Left renal cortex interstitium (tissue), 4 donors: ENCODE results near the gene DAZAP1. TPM values are rescaled to one million over a fixed set of nuclear protein-coding genes. Genes with fewer than 3 reads are reported as not detected.

Experiments
- DNase-seq, 4 donors: peaks; one replicate each; pipeline ENCODE4 v3.0.0-alpha.2; 2013; ENCODE audit warnings: low read depth in 4 of 4, low spot score in 2 of 4, missing footprints in 1 of 4
- polyA plus RNA-seq, 4 donors: library from polyadenylated mRNA; unstranded; fragments of 120-200 nt; gene quantifications; one replicate each; pipeline ENCODE4 v1.2.1, GENCODE V29; 2013; ENCODE audit not compliant: insufficient read length in 4 of 4

The DAZAP1 gene
- 100 to 1,000 TPM in 2 of 4 donors, 10 to 100 TPM in 2; 67.1 to 110 (median 95.0) TPM for polyA plus RNA-seq

DNA sequence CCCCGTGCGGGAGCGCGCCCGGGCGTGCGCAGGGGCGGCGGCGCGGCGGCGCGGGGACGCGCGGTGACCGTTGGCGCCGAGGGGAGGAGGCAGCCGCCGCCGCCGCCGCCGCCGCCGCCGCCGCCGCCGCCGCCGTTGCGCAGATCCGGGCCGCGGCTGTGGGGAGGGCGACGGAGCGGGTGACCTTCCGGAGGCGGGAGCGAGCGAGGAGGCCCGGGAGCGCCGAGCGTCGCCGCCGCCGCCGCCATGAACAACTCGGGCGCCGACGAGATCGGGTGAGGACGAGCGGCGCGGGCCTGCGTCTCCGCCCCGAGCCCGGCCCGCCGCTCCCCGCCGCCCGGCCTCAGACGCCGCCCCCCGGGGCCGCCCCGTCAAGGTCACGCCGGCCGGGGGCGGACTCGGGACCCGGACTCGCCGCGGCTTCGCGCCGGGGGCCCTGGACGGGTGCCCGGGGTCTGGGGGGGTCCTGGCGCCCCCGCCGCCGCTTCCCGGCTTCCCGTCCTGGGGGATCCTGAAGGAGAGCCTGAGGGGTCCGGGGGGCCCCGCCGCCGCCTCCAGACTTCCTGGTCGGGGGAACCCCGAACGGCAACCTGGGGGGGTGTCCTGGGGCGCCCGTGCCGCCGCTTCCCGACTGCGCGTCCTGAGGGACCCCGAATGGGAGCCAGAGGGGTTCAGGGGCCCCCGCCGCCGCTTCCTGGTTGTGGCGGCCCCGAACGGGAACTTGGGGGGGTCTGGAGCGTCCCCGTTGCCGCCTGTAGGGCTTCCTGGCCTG is at the start of gene DAZAP1:
Gene DAZAP1 (plus strand): TSS at position 59 of the 772 bp plus-strand sequence. CDS start 188 bp downstream, at position 247.
- DNase-seq = no peak

DNA sequence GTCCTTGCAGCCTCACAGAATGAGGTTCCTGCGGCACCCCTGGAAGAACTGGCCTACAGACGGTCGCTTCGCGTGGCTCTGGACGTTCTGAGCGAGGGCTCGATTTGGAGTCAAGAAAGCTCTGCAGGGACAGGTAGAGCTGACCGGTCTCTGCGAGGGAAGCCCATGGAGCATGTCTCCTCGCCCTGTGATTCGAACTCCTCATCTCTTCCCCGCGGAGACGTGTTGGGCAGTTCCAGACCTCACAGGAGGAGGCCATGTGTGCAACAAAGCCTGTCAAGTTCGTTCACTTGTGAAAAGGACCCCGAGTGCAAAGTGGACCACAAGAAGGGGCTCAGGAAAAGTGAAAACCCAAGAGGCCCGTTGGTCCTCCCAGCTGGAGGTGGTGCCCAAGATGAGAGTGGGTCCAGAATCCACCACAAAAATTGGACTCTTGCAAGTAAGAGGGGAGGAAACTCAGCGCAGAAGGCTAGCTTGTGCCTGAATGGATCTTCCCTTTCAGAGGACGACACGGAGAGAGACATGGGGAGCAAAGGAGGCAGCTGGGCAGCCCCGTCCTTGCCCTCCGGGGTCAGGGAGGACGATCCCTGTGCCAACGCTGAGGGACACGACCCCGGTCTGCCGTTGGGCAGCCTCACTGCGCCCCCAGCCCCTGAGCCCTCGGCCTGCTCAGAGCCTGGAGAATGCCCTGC is 47.1 kb upstream of the DAZAP1 start:
- DNase-seq = no peak

DNA sequence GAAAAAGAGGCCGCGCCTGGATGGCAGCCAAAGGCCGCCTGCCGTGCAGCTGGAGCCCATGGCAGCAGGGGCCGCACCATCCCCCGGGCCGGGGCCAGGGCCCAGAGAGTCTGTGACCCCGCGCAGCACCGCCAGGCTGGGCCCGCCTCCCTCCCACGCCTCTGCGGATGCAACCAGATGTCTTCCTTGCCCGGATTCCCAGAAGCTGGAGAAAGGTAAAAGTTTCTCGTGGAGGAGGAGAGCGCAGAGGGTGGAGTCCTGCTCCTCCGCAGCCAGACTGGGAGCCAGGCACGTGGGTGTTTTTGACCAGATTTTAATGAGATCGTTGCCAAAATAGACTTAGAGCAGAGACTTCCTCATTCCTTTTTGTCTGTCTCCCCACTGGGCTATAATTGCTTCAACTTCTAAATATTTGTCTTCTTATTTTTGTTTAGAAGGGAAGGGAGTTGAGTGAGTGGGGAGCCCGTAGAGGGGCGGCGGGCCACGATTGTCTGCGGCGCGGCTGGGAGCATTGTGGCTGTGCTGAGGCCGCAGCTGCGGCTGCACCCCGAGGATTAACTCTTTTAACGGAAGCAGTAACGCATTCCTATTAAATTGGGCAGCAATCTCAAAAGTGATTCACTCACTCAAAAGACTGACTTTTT is 46.4 kb upstream of the DAZAP1 start:
- no peak for DNase-seq

DNA sequence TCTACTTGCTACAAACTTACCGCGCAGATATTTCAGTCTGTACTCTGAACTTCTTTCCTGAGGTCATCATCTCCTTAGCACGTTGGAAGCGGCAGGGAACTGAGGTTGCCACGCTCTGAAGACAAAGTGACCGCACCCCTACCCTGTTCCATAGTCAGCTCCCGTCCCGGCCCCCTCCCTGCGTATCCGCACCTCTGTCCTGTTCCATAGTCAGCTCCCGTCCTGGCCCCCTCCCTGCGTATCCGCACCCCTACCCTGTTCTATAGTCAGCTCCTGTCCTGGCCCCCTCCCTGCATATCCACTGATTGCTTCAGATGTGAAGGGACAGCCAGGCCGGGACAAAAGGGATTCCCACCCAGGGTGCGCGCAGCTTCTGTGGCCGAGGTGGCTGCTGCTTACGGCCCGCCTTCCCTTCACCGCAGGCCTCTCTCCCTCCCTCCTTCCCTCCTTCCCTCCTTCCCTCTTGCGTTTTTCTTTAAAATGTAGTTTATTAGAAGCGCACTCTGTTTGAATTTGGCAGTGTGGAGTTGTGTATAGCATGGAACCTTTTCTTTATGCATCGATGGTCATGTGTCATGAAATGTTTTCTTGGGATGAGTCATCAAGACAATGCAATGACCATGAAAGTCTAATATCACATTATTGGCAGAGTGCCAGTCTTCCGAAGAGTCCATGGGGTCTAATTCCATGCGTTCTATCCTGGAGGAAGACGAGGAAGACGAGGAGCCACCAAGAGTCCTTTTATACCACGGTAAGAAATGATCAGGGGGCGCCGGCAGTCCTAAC is 45.6 kb upstream of the DAZAP1 start:
- no peak for DNase-seq

DNA sequence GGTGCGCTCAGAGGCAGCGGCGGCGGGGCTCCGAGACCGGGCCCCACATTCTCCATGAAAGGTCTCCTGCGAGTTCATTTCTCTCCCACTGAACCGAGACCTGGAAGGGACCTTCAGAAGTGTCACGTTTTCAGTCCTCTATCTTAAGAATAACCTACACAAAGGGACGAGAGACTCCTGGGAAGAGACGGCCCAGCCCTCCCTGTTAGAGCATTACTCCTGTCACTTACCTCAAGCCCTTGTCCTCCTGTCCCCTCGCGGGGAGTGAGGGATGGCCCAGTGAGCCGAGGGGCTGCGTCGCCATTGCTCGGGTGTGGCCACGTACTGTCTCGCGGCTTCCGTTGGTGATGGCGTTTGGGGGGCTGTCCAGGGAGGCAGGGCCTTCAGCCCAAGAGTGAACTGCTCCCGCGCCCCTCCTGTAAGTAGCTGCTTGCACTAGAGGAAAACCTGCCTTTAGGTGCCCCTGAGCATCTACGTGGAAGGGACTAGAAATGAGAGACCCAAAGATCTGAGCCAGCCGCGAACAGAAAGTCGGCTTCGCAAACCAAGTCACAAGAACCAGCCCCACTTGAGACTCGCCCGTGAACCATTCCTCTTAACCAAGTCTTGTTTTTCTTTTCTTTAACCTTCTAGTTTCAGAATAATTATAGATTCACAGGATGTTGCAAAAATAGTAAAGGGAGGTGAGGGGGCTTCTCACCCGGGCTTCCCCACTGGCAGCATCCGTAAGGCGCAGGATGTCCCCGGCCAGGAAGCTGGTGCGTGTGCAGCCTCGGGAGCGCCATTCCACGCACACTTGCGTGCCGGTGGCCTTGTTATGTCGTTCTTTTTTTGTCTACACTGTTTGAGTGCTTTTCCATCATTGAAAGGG is 44.8 kb upstream of the DAZAP1 start:
- DNase-seq = no peak

DNA sequence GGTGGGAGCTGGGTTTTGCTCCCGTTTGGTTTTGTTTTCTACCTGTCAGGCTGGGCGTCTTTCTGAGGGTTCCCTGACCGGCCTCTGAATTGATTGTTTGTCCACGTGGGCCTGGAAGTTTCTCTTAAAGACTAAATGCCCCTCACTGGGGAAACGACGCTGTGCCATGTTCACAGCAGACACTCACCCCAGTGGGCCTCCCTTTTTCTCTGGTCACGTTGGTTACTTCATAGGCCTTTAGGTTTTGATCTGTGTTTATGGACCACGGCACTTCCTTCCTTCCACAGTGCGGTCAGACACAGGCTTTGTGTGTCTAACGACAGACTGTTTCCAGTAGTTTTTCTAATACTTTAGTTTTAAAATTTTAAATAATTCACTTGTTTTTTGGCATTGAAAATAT is 43.8 kb upstream of the DAZAP1 start:
- DNase-seq = no peak

DNA sequence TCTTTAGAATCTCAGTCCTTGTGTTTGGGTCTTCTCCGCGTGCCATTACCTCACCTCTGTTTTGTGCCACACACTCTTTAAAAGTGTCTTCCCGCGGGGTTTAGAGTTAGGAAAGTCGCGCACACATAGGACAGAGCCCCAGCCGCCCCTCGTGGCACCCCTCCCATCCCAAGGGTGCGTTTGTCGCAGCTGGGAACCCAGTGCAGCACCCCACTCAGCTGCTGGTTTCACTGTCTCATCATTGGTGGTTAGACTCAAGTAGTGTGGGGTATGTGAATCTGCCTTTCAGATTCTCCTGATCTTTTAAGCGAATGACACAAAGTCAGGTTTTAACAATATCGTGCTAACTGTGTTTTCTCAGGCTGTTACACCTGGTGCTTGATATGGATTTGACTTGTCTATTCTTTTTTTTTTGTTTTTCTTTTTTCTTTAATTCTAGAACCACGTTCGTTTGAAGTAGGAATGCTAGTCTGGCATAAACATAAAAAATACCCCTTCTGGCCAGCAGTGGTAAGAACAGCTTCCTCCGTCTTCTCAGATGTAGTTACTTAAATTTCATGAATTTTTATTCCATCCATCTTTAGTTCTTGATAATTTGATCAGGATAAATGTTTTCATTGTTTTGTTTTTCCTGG is 43.2 kb upstream of the DAZAP1 start:
- DNase-seq = no peak

DNA sequence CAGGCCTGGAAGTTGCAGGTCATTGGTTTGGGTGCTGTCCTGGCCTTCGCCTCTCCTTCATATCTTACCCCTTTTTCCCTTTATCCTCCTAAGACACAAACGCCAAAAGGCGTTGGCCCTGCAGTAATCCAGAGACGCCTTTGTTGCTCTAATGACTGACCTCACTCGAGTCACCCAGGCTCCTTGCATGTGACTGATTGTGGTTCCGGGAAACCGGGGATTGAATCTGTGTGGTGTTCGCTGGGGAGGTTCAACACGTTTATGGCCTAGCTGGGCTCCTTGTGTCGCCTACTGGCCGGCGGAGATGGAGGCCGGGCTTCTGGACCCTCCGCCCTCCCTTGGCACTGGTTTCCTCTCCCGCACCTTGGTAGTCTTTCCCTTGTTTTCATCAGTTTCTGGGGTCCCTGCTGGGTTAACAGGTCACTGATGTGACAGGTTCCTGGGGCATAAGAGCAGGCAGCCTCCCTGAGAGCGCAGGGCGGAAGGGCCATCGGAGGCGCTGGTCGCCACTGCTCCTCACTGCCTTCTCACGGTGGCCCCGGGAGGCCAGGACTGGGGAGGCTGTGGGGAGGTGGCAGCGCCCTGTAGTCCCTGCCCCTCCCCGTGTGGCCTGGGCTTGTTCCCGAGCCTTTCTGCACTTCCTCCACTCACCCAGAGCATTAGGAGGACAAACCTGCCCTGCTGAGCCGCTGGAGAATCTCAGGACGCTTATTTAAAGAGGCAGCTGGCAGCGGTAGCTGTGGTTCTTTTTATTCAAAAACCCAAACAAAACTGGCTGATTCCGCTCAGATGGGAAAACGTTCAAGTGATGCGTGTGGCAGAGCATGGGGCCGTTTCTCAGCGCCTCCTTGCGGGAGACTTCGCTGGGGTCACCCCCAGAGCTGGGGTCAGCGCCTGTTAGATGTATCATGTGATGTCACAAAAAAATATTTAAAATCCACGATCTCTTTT is 41.8 kb upstream of the DAZAP1 start:
- DNase-seq = no peak

DNA sequence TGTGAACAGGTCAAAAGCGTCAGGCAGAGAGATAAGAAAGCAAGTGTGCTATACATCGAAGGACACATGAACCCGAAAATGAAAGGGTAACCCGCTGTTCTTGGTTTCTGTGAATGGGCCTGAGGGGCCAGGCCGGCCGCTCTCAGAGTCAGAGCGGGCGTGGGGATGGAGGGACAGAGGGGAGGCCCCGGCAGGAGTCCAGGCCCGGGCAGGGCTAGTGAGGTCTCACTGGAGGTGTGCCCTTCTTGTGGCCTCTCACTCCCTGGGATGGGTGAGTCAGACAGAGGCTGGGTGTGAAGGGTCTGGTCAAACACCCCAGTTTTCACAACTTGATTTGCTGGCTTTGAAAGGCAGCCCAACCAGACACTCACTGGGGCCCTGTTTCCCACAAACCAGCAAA is 41.1 kb upstream of the DAZAP1 start:
- DNase-seq = no peak

DNA sequence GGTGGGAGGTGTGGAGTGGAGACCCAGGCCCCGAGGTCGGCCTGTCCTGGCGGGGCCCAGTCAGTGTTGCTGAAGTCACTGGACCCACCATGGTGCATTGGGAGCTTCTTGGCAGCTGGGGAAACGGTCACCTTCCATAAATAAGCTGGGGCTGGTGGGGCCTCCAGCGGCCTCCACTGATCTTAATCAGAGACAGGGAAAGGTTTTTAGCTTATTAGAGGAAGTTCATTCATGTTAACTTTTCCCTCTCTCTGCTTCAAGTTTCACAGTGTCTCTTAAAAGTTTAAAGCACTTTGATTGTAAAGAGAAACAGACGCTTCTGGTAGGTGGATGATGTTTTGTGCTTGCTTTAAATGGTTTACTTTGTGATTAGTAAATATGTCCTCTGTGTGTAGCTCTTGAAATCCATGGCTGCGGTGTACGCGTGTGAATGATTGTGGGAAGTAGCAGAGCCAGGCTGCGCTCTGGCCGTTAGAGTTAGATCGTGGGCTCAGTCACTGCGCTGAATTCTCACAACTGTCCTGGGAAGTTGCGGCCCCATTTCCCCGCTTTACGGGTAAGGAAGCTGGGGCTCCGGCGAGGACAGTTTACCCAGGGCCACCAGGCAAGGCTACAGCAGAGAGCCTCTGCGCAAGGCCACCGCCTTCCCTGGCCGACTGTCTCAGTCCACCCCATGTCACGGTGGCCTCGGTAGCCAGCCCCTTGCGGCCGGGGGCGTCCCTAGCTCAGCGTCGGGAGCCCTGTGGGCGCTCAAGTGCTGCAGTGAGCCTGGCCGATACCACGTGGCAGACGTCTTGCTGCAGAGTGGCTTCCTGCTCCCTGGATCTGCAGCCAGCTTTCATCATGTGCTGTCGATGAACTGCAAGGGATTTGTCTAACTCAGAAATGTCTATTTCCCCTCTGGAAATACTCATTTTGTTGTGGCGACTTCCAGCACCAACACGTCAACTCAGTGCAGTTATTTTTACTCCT is 40.2 kb upstream of the DAZAP1 start:
- DNase-seq = no peak

DNA sequence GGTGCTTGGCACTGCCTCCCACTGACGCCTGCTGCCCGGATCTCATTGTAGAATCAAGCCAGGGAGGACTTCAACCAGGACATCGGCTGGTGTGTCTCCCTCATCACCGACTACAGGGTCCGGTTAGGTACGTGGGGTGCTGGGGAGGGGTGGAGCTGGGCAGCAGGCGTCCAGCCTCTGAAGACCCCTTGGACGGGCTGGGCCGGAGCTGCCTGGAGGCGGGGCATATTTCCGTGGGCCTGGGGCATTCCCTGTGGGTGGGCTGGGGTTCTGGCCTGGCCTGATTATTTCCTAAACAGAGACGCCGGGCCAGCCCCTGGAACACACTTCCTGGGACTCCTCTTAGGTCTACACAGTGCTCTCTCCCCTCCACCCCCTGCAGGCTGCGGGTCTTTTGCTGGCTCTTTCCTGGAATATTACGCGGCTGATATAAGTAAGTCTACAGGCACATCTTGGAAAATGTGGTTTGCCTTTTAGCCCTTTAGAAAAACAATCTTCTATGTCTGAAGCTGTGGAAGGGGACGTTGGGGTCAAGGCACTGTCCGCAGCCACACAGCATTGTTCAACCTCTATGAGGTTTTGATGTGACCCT is 38.1 kb upstream of the DAZAP1 start:
- no peak for DNase-seq

DNA sequence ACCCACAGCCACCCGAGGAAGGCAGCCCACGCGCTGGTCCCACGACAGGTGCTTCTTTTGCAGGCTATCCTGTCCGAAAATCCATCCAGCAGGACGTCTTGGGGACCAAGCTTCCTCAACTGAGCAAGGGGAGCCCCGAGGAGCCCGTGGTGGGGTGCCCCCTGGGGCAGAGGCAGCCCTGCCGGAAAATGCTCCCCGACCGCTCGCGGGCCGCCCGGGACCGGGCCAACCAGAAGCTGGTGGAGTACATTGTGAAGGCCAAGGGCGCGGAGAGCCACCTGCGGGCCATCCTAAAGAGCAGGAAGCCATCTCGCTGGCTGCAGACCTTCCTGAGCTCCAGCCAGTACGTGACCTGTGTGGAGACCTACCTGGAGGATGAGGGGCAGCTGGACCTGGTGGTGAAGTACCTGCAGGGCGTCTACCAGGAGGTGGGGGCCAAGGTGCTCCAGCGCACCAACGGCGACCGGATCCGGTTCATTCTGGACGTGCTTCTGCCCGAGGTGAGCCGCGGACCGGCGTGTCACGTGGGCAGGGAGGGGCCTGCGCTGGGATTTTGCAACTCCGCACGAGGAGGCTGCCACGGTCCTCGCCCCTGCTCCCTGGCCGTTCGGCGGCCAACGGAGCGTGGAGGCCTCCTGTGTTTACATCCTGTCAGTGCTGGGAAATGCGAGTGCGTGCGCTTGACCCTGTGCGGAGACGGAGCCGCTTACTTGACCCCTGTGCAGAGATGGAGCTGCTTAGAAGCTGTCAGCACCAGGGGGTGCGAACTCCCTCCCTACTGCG is 36.6 kb upstream of the DAZAP1 start:
- DNase-seq = no peak

DNA sequence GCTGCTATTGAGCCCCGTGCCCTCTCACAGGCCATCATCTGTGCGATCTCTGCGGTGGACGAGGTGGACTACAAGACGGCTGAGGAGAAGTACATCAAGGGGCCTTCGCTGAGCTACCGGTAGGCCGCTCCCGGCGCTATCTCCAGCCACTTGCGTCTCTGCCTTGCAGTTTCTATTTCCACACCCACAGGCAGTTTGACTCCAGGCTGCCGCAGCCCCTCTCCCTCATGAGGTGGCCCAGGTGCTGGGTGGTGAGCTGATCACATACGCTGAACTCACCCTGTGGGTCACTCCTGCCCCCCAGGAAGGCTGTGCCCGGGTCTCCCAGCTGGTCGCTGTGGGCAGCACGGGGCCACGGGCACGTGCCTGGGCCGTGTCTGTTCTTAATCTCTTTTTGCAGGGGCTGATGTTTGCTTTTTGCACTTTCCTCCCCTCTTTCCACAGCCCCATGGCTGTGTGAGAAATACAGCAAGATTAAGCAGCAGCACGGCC is 34.3 kb upstream of the DAZAP1 start:
- no peak for DNase-seq

DNA sequence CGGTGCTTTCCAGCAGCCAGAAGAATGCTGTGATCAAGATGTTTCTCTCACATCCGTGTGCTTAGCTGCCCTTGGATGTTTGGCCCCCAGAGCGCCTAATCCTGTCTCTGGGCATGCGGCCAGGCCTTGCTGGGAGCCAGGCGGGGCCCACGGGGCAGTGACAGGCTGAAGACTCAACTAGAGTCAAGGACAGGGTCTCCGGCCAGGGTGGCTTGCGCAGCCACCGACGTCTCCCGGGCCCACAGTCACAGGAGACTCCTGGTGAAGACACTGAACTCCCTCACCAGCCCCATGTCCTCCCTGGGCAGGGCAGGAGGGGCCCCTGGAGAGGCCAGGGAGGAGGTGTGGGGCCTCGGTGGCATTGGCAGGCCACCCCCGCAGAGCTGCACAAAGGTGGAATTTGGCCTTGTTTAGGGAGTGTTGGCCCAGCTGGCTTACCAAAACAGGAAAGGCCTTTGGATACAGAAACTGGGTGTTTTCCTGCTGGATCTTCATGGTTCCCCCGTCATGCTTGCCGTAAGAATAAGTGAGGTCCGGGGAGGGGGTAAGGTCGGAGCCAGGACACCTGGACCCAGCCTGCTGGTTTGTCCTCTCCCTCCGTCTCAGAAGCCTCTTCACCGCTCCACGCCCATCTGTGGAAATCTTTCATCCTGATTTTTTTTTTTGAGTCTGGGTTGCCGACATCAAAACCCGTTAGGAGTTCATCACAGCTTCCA is 33.7 kb upstream of the DAZAP1 start:
- no peak for DNase-seq

DNA sequence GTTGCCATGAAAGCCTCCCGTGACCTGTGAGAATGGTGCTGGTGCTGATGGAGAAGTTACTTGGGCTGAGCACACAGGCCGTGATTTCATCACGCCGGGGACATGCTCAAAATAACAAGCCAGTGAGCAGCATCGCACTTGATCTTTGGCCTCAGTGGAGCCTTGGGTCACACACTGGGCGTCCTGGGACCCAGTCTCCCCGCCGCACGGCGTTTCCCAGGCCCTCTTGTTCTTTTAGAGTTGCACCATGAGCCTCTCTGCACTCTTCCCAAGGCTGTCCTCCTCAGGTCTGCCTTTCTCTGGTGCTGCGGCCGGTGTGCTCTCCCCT is 33.2 kb upstream of the DAZAP1 start:
- DNase-seq = no peak
